HEK293 (cell line): ENCODE measurements around the gene RIN3.

Source experiments
- CTCF ChIA-PET: fragments of 350-600 bp; formaldehyde crosslinking; extraction: SDS; loops from one replicate; lab custom pipeline; 2021; ENCODE audit warnings: antibody characterized with exemption; lab: Yijun Ruan, JAX
- POLR2A ChIA-PET: fragments of 300-600 bp; formaldehyde crosslinking; extraction: SDS; loops from one replicate; lab custom pipeline; 2020; ENCODE audit warnings: antibody characterized with exemption, inconsistent platforms; lab: Yijun Ruan, JAX
- H3K27ac ChIP-seq: fragments of 200-500 bp; sonication (Bioruptor generic); 2 replicates; pipeline ENCODE4 v1.5.1; 2014; ENCODE audit warnings: low read depth, low read length, control low read depth, inconsistent platforms; ENCODE audit errors: extremely low read depth
- H3K36me3 ChIP-seq, 2 experiments: fragments of 200-500 bp in 1 of 2; sonication (Bioruptor generic) in 1 of 2; 1 replicate in 1 of 2; 2 replicates in 1 of 2; pipeline ENCODE4 v1.5.1; 2014 to 2017; ENCODE audit warnings: inconsistent platforms in 2 of 2, low read length in 2 of 2; ENCODE audit not compliant: control insufficient read depth in 2 of 2, insufficient read depth in 1 of 2
- H3K4me1 ChIP-seq: fragments of 200-500 bp; sonication (Bioruptor generic); 2 replicates; pipeline ENCODE4 v1.5.1; 2014; ENCODE audit warnings: mild to moderate bottlenecking, low read length, inconsistent platforms; ENCODE audit not compliant: control insufficient read depth, insufficient read depth
- H3K4me3 ChIP-seq: 2 replicates; pipeline ENCODE4 v1.5.1; 2011; ENCODE audit warnings: low read depth, mild to moderate bottlenecking, control low read depth, low read length, moderate library complexity
- H3K9me3 ChIP-seq: fragments of 200-500 bp; sonication (Bioruptor generic); 2 replicates; pipeline ENCODE4 v1.5.1; 2014; ENCODE audit warnings: low read depth, low read length, inconsistent platforms; ENCODE audit not compliant: control insufficient read depth, insufficient read depth
- CTCF ChIP-seq: fragments of 450-650 bp; formaldehyde crosslinking; IDR thresholded peaks from 2 replicates; pipeline ENCODE4 v1.5.1; 2016; ENCODE audit warnings: missing biosample characterization, missing genetic modification characterization
- HOXC10 ChIP-seq: sonication (generic); formaldehyde crosslinking; IDR thresholded peaks from 2 replicates; pipeline ENCODE4 v1.8.1; 2023; ENCODE audit warnings: mild to moderate bottlenecking, missing genetic modification reagents
- INSM2 ChIP-seq: fragments of 450-650 bp; formaldehyde crosslinking; IDR thresholded peaks from 2 replicates; pipeline ENCODE4 v1.5.1; 2016; ENCODE audit warnings: missing biosample characterization, missing genetic modification characterization
- KLF1 ChIP-seq: fragments of 450-650 bp; formaldehyde crosslinking; IDR thresholded peaks from 2 replicates; pipeline ENCODE4 v1.5.1; 2016; ENCODE audit warnings: missing biosample characterization, missing genetic modification characterization
- OVOL3 ChIP-seq: fragments of 450-650 bp; formaldehyde crosslinking; IDR thresholded peaks from 2 replicates; pipeline ENCODE4 v1.5.1; 2016; ENCODE audit warnings: missing biosample characterization, missing genetic modification characterization
- PATZ1 ChIP-seq: fragments of 450-650 bp; formaldehyde crosslinking; IDR thresholded peaks from 2 replicates; pipeline ENCODE4 v1.5.1; 2016; ENCODE audit warnings: missing biosample characterization, missing genetic modification characterization
- RBAK ChIP-seq: fragments of 450-650 bp; formaldehyde crosslinking; IDR thresholded peaks from 2 replicates; pipeline ENCODE4 v1.5.1; 2016; ENCODE audit warnings: missing biosample characterization, missing genetic modification characterization
- ZBTB49 ChIP-seq: fragments of 450-650 bp; formaldehyde crosslinking; IDR thresholded peaks from 2 replicates; pipeline ENCODE4 v1.5.1; 2016; ENCODE audit warnings: missing biosample characterization, missing genetic modification characterization, low read depth
- ZFP3 ChIP-seq: fragments of 450-650 bp; formaldehyde crosslinking; IDR thresholded peaks from 2 replicates; pipeline ENCODE4 v1.5.1; 2016; ENCODE audit warnings: low read depth, missing biosample characterization, missing genetic modification characterization
- ZNF148 ChIP-seq: fragments of 450-650 bp; formaldehyde crosslinking; IDR thresholded peaks from 2 replicates; pipeline ENCODE4 v1.5.0; 2017; ENCODE audit warnings: missing biosample characterization, missing genetic modification characterization, borderline replicate concordance
- ZNF157 ChIP-seq: fragments of 450-650 bp; formaldehyde crosslinking; IDR thresholded peaks from 2 replicates; pipeline ENCODE4 v1.5.1; 2016; ENCODE audit warnings: missing biosample characterization, missing genetic modification characterization
- ZNF202 ChIP-seq: fragments of 450-650 bp; formaldehyde crosslinking; IDR thresholded peaks from 2 replicates; pipeline ENCODE4 v1.5.1; 2016; ENCODE audit warnings: missing biosample characterization, missing genetic modification characterization, borderline replicate concordance
- ZNF426 ChIP-seq: fragments of 450-650 bp; formaldehyde crosslinking; IDR thresholded peaks from 2 replicates; pipeline ENCODE4 v1.5.1; 2017; ENCODE audit warnings: missing biosample characterization, missing genetic modification characterization, mild to moderate bottlenecking, inconsistent platforms, moderate library complexity
- ZNF558 ChIP-seq: fragments of 450-650 bp; formaldehyde crosslinking; IDR thresholded peaks from 2 replicates; pipeline ENCODE4 v1.5.1; 2016; ENCODE audit warnings: missing biosample characterization, missing genetic modification characterization
- ZNF580 ChIP-seq: fragments of 450-650 bp; formaldehyde crosslinking; IDR thresholded peaks from 2 replicates; pipeline ENCODE4 v1.5.1; 2016; ENCODE audit warnings: missing biosample characterization, missing genetic modification characterization
- ZNF670 ChIP-seq: fragments of 450-650 bp; formaldehyde crosslinking; IDR thresholded peaks from 2 replicates; pipeline ENCODE4 v1.5.1; 2016; ENCODE audit warnings: missing biosample characterization, missing genetic modification characterization, low read depth
- ZNF777 ChIP-seq: fragments of 450-650 bp; formaldehyde crosslinking; IDR thresholded peaks from 2 replicates; pipeline ENCODE4 v1.5.1; 2017; ENCODE audit warnings: missing biosample characterization, missing genetic modification characterization, borderline replicate concordance
- ZNF843 ChIP-seq: fragments of 450-650 bp; formaldehyde crosslinking; IDR thresholded peaks from 2 replicates; pipeline ENCODE4 v1.5.1; 2016; ENCODE audit warnings: missing biosample characterization, missing genetic modification characterization
- ZSCAN23 ChIP-seq: fragments of 450-650 bp; formaldehyde crosslinking; IDR thresholded peaks from 2 replicates; pipeline ENCODE4 v1.5.1; 2016; ENCODE audit warnings: missing biosample characterization, missing genetic modification characterization

The RIN3 gene

GRCh38 chr14:92515546-92516343 lies 2.2 kb downstream of the RIN3 start:
- ChIA-PET POLR2A (no interaction called here), CTCF (no interaction called here)
- peaks cover 5% of the 10 kb centered on the region for H3K4me1 ChIP-seq
- no peaks in the 10 kb centered on the region for H3K36me3 ChIP-seq
- no peak overlapping the region for H3K4me3 ChIP-seq
- no peaks in the 10 kb centered on the region for H3K9me3 ChIP-seq
- TF ChIP-seq ZFP3 (tag by site-specific recombination) = no peak
- TF ChIP-seq ZNF157 (tag by site-specific recombination) = no peak
- no peak for TF ChIP-seq ZNF148 (tag by site-specific recombination)
- TF ChIP-seq ZNF202 (tag by site-specific recombination) = no peak
- no peak for TF ChIP-seq ZNF558 (tag by site-specific recombination)
- TF ChIP-seq ZBTB49 (tag by site-specific recombination) = no peak
- TF ChIP-seq PATZ1 (tag by site-specific recombination) = no peak
- no peak for TF ChIP-seq CTCF (tag by site-specific recombination)
- TF ChIP-seq HOXC10 (CRISPR knock-in tag) = no peak
- no peak for TF ChIP-seq ZNF580 (tag by site-specific recombination)
- no peak for TF ChIP-seq ZSCAN23 (tag by site-specific recombination)
- TF ChIP-seq ZNF426 (tag by site-specific recombination) = no peak
- no peak for TF ChIP-seq ZNF670 (tag by site-specific recombination)
- no peak for TF ChIP-seq OVOL3 (tag by site-specific recombination)
- no peak for TF ChIP-seq INSM2 (tag by site-specific recombination)
- TF ChIP-seq ZNF843 = no peak
- no peak for TF ChIP-seq RBAK (tag by site-specific recombination)
- TF ChIP-seq KLF1 (tag by site-specific recombination) = no peak
- no peak for TF ChIP-seq ZNF777 (tag by site-specific recombination)
- H3K27ac ChIP-seq = no peak overlapping the region
